Thymus (tissue), 11 donors: ENCODE results near the gene ABCA2. TPM values are rescaled to one million over a fixed set of nuclear protein-coding genes. Genes with fewer than 3 reads are reported as not detected.

Experiments used
- DNase-seq, 9 donors: peaks; one replicate each; pipeline ENCODE4 v3.0.0-alpha.2; 2013; ENCODE audit warnings: low spot score in 9 of 9, low read depth in 6 of 9, missing footprints in 1 of 9
- H3K27ac ChIP-seq, 2 donors: one replicate each; pipeline ENCODE4 v1.5.1; 2013; ENCODE audit warnings: control low read depth in 1 of 2, low read depth in 1 of 2, low read length in 1 of 2, mild to moderate bottlenecking in 1 of 2, moderate library complexity in 1 of 2
- H3K27me3 ChIP-seq, 2 donors: one replicate each; pipeline ENCODE4 v1.5.1; 2013; ENCODE audit warnings: low read length in 1 of 2; ENCODE audit not compliant: control insufficient read depth in 2 of 2, insufficient read depth in 1 of 2
- H3K36me3 ChIP-seq, 2 donors: one replicate each; pipeline ENCODE4 v1.5.1; 2013; ENCODE audit warnings: low read length in 1 of 2, mild to moderate bottlenecking in 1 of 2, moderate library complexity in 1 of 2; ENCODE audit not compliant: control insufficient read depth in 2 of 2, insufficient read depth in 2 of 2
- H3K4me1 ChIP-seq, 2 donors: one replicate each; pipeline ENCODE4 v1.5.1; 2013; ENCODE audit warnings: low read length in 2 of 2; ENCODE audit not compliant: control insufficient read depth in 2 of 2, insufficient read depth in 2 of 2
- H3K4me3 ChIP-seq, 2 donors: one replicate each; pipeline ENCODE4 v1.5.1; 2013; ENCODE audit warnings: low read length in 2 of 2, control low read depth in 1 of 2, mild to moderate bottlenecking in 1 of 2
- H3K9me3 ChIP-seq, 2 donors: one replicate each; pipeline ENCODE4 v1.5.1; 2013; ENCODE audit warnings: low read length in 1 of 2, mild to moderate bottlenecking in 1 of 2; ENCODE audit not compliant: control insufficient read depth in 2 of 2, insufficient read depth in 1 of 2
- WGBS: extraction: QIAGEN DNeasy Blood & Tissue Kit; methylation state at CpG from one replicate; pipeline ENCODE4 v1.1.7; 2013; 5-methylcytosine and 5-hydroxymethylcytosine counted together
- polyA plus RNA-seq: library from polyadenylated mRNA; stranded (reverse); fragments of 200-250 nt; gene quantifications from one replicate; pipeline ENCODE4 v1.2.3, GENCODE V29; 2013
- total RNA-seq: library from RNA; stranded (reverse); fragments of 120-200 nt; gene quantifications from one replicate; pipeline ENCODE4 v1.2.4, GENCODE V29; 2013
- donor health status: healthy.

The ABCA2 gene
- total and polyA plus RNA-seq, 2 donors = 4.2 to 37.3 TPM

- Histone ChIP-seq H3K4me1 (peaks cover 0 to 10% of the 10 kb centered on the region in 2 donors), H3K4me3 (no peak overlapping the region), H3K9me3 (peaks cover 0 to 4% of the 10 kb centered on the region in 2 donors), H3K27ac (no peak overlapping the region), H3K27me3 (peaks cover 34 to 58% of the 10 kb centered on the region in 2 donors), H3K36me3 (no peaks in the 10 kb centered on the region)
- WGBS = 86% methylated on average over 16 of the region's 16 CpGs
- no peak for DNase-seq
Observed at GRCh38 chr9:137041124-137041523, 13.1 kb upstream of the ABCA2 start.

- 94% methylated on average over 23 of the region's 23 CpGs for WGBS
- no peaks in the 10 kb centered on the region for H3K36me3 ChIP-seq
- peaks cover 0 to 9% of the 10 kb centered on the region in 2 donors for H3K4me1 ChIP-seq
- DNase-seq = no peak
- H3K27ac ChIP-seq = no peak overlapping the region
- H3K4me3 ChIP-seq = no peak overlapping the region
- peaks cover 0 to 4% of the 10 kb centered on the region in 2 donors for H3K9me3 ChIP-seq
- H3K27me3 ChIP-seq = peaks cover 28 to 54% of the 10 kb centered on the region in 2 donors
Observed at GRCh38 chr9:137040568-137040967, 12.5 kb upstream of the ABCA2 start.

- H3K4me3 ChIP-seq = no peak overlapping the region
- WGBS = 97% methylated on average over 32 of the region's 32 CpGs
- DNase-seq = no peak
- no peaks in the 10 kb centered on the region for H3K36me3 ChIP-seq
- H3K27me3 ChIP-seq = peaks cover 21 to 54% of the 10 kb centered on the region in 2 donors
- peaks cover 0 to 4% of the 10 kb centered on the region in 2 donors for H3K9me3 ChIP-seq
- H3K27ac ChIP-seq = no peak overlapping the region
- H3K4me1 ChIP-seq = peaks cover 0 to 15% of the 10 kb centered on the region in 2 donors
Observed at GRCh38 chr9:137039611-137040366, 11.8 kb upstream of the ABCA2 start.

GRCh38 chr9:137038916-137039315 is 10.9 kb upstream of the ABCA2 start:
- no peak overlapping the region for H3K27ac ChIP-seq
- peaks cover 15 to 52% of the 10 kb centered on the region in 2 donors for H3K27me3 ChIP-seq
- no peaks in the 10 kb centered on the region for H3K36me3 ChIP-seq
- H3K4me1 ChIP-seq = peaks cover 0 to 12% of the 10 kb centered on the region in 2 donors
- no peak overlapping the region for H3K4me3 ChIP-seq
- no peaks in the 10 kb centered on the region for H3K9me3 ChIP-seq
- WGBS = 98% methylated on average over 9 of the region's 9 CpGs
- no peak for DNase-seq

GRCh38 chr9:137037483-137037882 is 9.4 kb upstream of the ABCA2 start:
- DNase-seq = no peak
- H3K36me3 ChIP-seq = no peaks in the 10 kb centered on the region
- WGBS = 96% methylated on average over 10 of the region's 10 CpGs
- H3K27ac ChIP-seq = no peak overlapping the region
- H3K4me3 ChIP-seq = no peak overlapping the region
- H3K27me3 ChIP-seq = peaks cover 3 to 49% of the 10 kb centered on the region in 2 donors
- no peaks in the 10 kb centered on the region for H3K9me3 ChIP-seq
- peaks cover under 1 to 17% of the 10 kb centered on the region in 2 donors for H3K4me1 ChIP-seq

GRCh38 chr9:137037035-137037434 is 9.0 kb upstream of the ABCA2 start:
- Histone ChIP-seq H3K36me3 (no peaks in the 10 kb centered on the region), H3K27ac (no peak overlapping the region), H3K4me1 (peaks cover 4 to 21% of the 10 kb centered on the region in 2 donors), H3K9me3 (no peaks in the 10 kb centered on the region), H3K27me3 (peaks cover 5 to 53% of the 10 kb centered on the region in 2 donors), H3K4me3 (no peak overlapping the region)
- WGBS = 94% methylated on average over 13 of the region's 13 CpGs
- no peak for DNase-seq

- Histone ChIP-seq H3K9me3 (no peaks in the 10 kb centered on the region), H3K36me3 (no peaks in the 10 kb centered on the region), H3K4me1 (peaks cover 4 to 25% of the 10 kb centered on the region in 2 donors), H3K4me3 (no peak overlapping the region), H3K27ac (no peak overlapping the region), H3K27me3 (peaks cover 16 to 53% of the 10 kb centered on the region in 2 donors)
- no peak for DNase-seq
- 94% methylated on average over 8 of the region's 8 CpGs for WGBS
Observed at GRCh38 chr9:137035937-137036336, 7.9 kb upstream of the ABCA2 start.

- peaks cover 4 to 29% of the 10 kb centered on the region in 2 donors for H3K4me1 ChIP-seq
- H3K27ac ChIP-seq = no peak overlapping the region
- H3K4me3 ChIP-seq = no peak overlapping the region
- WGBS = 46% methylated on average over 9 of the region's 9 CpGs
- no peaks in the 10 kb centered on the region for H3K9me3 ChIP-seq
- no peak for DNase-seq
- H3K27me3 ChIP-seq = peaks cover 19 to 53% of the 10 kb centered on the region in 2 donors
- H3K36me3 ChIP-seq = no peaks in the 10 kb centered on the region
Observed at GRCh38 chr9:137035507-137035834, 7.4 kb upstream of the ABCA2 start.

GRCh38 chr9:137034709-137035506 is 6.9 kb upstream of the ABCA2 start:
- H3K4me1 ChIP-seq = peaks cover 7 to 35% of the 10 kb centered on the region in 2 donors
- no peaks in the 10 kb centered on the region for H3K36me3 ChIP-seq
- peaks cover 23 to 56% of the 10 kb centered on the region in 2 donors for H3K27me3 ChIP-seq
- no peaks in the 10 kb centered on the region for H3K9me3 ChIP-seq
- no peak overlapping the region for H3K4me3 ChIP-seq
- 2% methylated on average over 24 of the region's 24 CpGs for WGBS
- peak overlapping the region in 1 of 2 donors; percentile 8 for H3K27ac ChIP-seq
- peak; percentile 68 to 93 (median 78) for DNase-seq
